ENCODE data around the gene OIT3.

- no peak for TF ChIP-seq CTCF (IDR thresholded peaks at IDR 0.05)
- no peak for TF ChIP-seq ZFX (IDR thresholded peaks at IDR 0.05; ENCODE audit: borderline replicate concordance)
Observed at GRCh38 chr10:72855790-72856189, 37.7 kb upstream of the OIT3 start.

Data from 22Rv1 (cell line).